ENCODE measurements around the gene AMHR2. TPM values are rescaled to one million over a fixed set of nuclear protein-coding genes. Genes with fewer than 3 reads are reported as not detected.

The AMHR2 gene
- total RNA-seq, 3 donors from 2014 or later (not counting 1 experiment from before 2014, with no cell fraction given), result not detected

GRCh38 chr12:53468282-53468681 is 44.6 kb downstream of the AMHR2 start:
- Histone ChIP-seq H3K4me1 (ENCODE audit: control insufficient read depth, insufficient read depth, low read length) (no peaks in the 10 kb centered on the region), H3K36me3 (ENCODE audit: control insufficient read depth, insufficient read depth, low read length) (peaks cover 92% of the 10 kb centered on the region), H3K9me3 (ENCODE audit: control insufficient read depth, insufficient read depth, low read length) (no peaks in the 10 kb centered on the region), H3K27ac (ENCODE audit: low read length) (no peak overlapping the region), H3K27me3 (ENCODE audit: control insufficient read depth, insufficient read depth, low read length) (no peaks in the 10 kb centered on the region), H3K4me3 (ENCODE audit: low read length) (no peak overlapping the region)
- intact Hi-C loops (cut with micrococcal nuclease), result no loop called here
- H3K27me3 Mint-ChIP-seq (ENCODE audit: low read depth in 2 of 2), result no peaks in the 10 kb centered on the region
- WGBS (ENCODE audit: insufficient coverage), result 100% methylated on average over 1 of the region's 1 CpG
- H3K9me3 Mint-ChIP-seq, result no peaks in the 10 kb centered on the region
- no peak overlapping the region for H3K4me3 Mint-ChIP-seq
- ATAC-seq (no peak), DNase-seq (no peak)
- peak overlapping the region in 1 of 2 donors; percentile 67 for H3K27ac Mint-ChIP-seq
- H3K36me3 Mint-ChIP-seq, result peaks cover 46% of the 10 kb centered on the region
- no peak for TF ChIP-seq CTCF (IDR thresholded peaks at IDR 0.05)
- H3K4me1 Mint-ChIP-seq, result peaks cover 35 to 42% of the 10 kb centered on the region in 2 donors

GRCh38 chr12:53472056-53472582 is 48.5 kb downstream of the AMHR2 start:
- H3K27ac Mint-ChIP-seq, result peak overlapping the region; percentile 54 to 74
- H3K4me1 Mint-ChIP-seq, result peaks cover 38 to 51% of the 10 kb centered on the region in 2 donors

GRCh38 chr12:53474077-53474476 is 50.4 kb downstream of the AMHR2 start:
- no peaks in the 10 kb centered on the region for H3K9me3 Mint-ChIP-seq
- no peaks in the 10 kb centered on the region for H3K27me3 ChIP-seq (ENCODE audit: control insufficient read depth, insufficient read depth, low read length)
- no peak overlapping the region for H3K4me3 Mint-ChIP-seq
- no peak for DNase-seq
- no peak overlapping the region for H3K27ac ChIP-seq (ENCODE audit: low read length)
- H3K36me3 ChIP-seq (ENCODE audit: control insufficient read depth, insufficient read depth, low read length), result peaks cover 88% of the 10 kb centered on the region
- H3K27me3 Mint-ChIP-seq (ENCODE audit: low read depth in 2 of 2), result no peaks in the 10 kb centered on the region
- 69% methylated on average over 2 of the region's 2 CpGs for WGBS (ENCODE audit: insufficient coverage)
- H3K36me3 Mint-ChIP-seq, result peaks cover 12% of the 10 kb centered on the region
- no peaks in the 10 kb centered on the region for H3K4me1 ChIP-seq (ENCODE audit: control insufficient read depth, insufficient read depth, low read length)
- H3K4me3 ChIP-seq (ENCODE audit: low read length), result no peak overlapping the region
- ATAC-seq, result no peak
- H3K27ac Mint-ChIP-seq, result peak overlapping the region; percentile 43 to 67
- peaks cover 41 to 43% of the 10 kb centered on the region in 2 donors for H3K4me1 Mint-ChIP-seq
- intact Hi-C loops (cut with micrococcal nuclease), result no loop called here
- TF ChIP-seq CTCF (IDR thresholded peaks at IDR 0.05), result no peak
- no peaks in the 10 kb centered on the region for H3K9me3 ChIP-seq (ENCODE audit: control insufficient read depth, insufficient read depth, low read length)

More at GRCh38 chr12:53472056-53472582, 48.5 kb downstream of the AMHR2 start:
- Mint-ChIP-seq H3K27me3 (ENCODE audit: low read depth in 2 of 2) (no peaks in the 10 kb centered on the region), H3K4me3 (no peak overlapping the region), H3K36me3 (peaks cover 26% of the 10 kb centered on the region), H3K9me3 (no peaks in the 10 kb centered on the region)
- no peak for TF ChIP-seq CTCF (IDR thresholded peaks at IDR 0.05)
- no peak overlapping the region for H3K4me3 ChIP-seq (ENCODE audit: low read length)
- DNase-seq (no peak), ATAC-seq (no peak)
- WGBS (ENCODE audit: insufficient coverage), result no CpG with 5 or more reads among the region's 1 CpG
- H3K36me3 ChIP-seq (ENCODE audit: control insufficient read depth, insufficient read depth, low read length), result peaks cover 92% of the 10 kb centered on the region
- H3K4me1 ChIP-seq (ENCODE audit: control insufficient read depth, insufficient read depth, low read length), result no peaks in the 10 kb centered on the region
- intact Hi-C loops (cut with micrococcal nuclease), result no loop called here
- no peaks in the 10 kb centered on the region for H3K9me3 ChIP-seq (ENCODE audit: control insufficient read depth, insufficient read depth, low read length)
- no peak overlapping the region for H3K27ac ChIP-seq (ENCODE audit: low read length)
- H3K27me3 ChIP-seq (ENCODE audit: control insufficient read depth, insufficient read depth, low read length), result no peaks in the 10 kb centered on the region

- Mint-ChIP-seq H3K36me3 (peaks cover 19% of the 10 kb centered on the region), H3K9me3 (no peaks in the 10 kb centered on the region), H3K27ac (peak overlapping the region; percentile 43 to 67), H3K4me3 (no peak overlapping the region), H3K27me3 (ENCODE audit: low read depth in 2 of 2) (no peaks in the 10 kb centered on the region), H3K4me1 (peaks cover 44 to 46% of the 10 kb centered on the region in 2 donors)
- peaks cover 88% of the 10 kb centered on the region for H3K36me3 ChIP-seq (ENCODE audit: control insufficient read depth, insufficient read depth, low read length)
- H3K4me1 ChIP-seq (ENCODE audit: control insufficient read depth, insufficient read depth, low read length), result no peaks in the 10 kb centered on the region
- H3K9me3 ChIP-seq (ENCODE audit: control insufficient read depth, insufficient read depth, low read length), result no peaks in the 10 kb centered on the region
- H3K27me3 ChIP-seq (ENCODE audit: control insufficient read depth, insufficient read depth, low read length), result no peaks in the 10 kb centered on the region
- whole genome bisulfite sequencing (ENCODE audit: insufficient coverage), result 79% methylated on average over 12 of the region's 13 CpGs
- intact Hi-C loops (cut with micrococcal nuclease), result no loop called here
- no peak for ATAC-seq
- no peak overlapping the region for H3K27ac ChIP-seq (ENCODE audit: low read length)
- no peak for TF ChIP-seq CTCF (IDR thresholded peaks at IDR 0.05)
- H3K4me3 ChIP-seq (ENCODE audit: low read length), result no peak overlapping the region
- DNase-seq, result peak in 1 of 2 donors; percentile 28
These were observed 51.2 kb downstream of the AMHR2 start for GRCh38 chr12:53474819-53475218.

Data from natural killer cell (primary cell).